Renal pelvis (tissue), 4 donors: ENCODE measurements around the gene OR52W1. TPM values are rescaled to one million over a fixed set of nuclear protein-coding genes. Genes with fewer than 3 reads are reported as not detected.
"Not testable (repeated sequence)": the region's sequence is repeated elsewhere in the genome, so short reads cannot be mapped to it uniquely, and the experiment has no call there.

Experiments
- DNase-seq: peaks from one replicate; pipeline ENCODE4 v3.0.0-alpha.2; 2013
- polyA plus RNA-seq, 3 donors: library from polyadenylated mRNA; unstranded; fragments of 120-200 nt; gene quantifications; one replicate each; pipeline ENCODE4 v1.2.1, GENCODE V29; 2013; ENCODE audit not compliant: insufficient read length in 3 of 3

The OR52W1 gene
- polyA plus RNA-seq, 3 donors: 0.13 to 0.40 (median 0.26) TPM

DNA sequence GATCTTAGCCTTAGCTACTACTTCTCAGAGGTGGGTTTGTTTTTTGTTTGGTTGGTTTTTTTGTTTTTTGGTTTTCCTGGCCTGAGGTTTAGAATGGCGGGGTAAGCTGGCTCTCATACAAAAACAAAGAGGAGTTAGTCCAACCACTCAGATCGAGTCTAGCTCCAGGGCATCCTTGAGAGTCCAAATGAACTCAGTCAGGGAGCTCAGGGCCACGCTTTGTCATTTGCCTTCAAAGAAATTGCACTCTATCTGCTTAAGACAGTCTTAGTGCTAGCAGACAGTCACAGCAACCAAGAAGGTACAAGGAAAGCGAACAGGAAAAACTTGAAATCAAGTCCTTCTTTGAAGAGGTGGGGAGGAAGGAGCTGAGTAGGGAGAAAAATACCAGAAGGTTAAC lies 17.5 kb downstream of the OR52W1 start:
- no peak for DNase-seq

GRCh38 chr11:6217722-6218121 lies 18.7 kb downstream of the OR52W1 start:
- no peak for DNase-seq

- DNase-seq: no peak
Observed at GRCh38 chr11:6219359-6219758, 20.3 kb downstream of the OR52W1 start.

DNA sequence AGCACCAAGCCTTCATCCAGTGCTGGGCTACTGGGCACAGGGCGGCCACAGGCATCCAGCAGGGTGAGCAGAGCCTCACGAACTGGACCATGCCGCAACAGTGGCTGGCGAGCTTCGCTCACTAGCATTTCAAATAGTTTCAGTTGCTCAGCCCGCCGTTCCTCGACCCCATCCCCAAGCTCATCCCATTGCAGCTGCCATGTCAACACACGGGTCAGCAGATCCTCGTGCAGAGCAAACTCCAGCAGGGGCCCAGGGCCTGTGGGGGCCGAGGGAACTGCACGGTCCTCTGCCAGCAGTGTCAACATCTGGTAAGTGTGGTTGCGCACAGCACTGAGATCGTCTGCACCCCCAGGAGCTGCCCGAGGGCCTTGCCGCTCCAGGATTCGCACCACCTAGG lies 24.8 kb downstream of the OR52W1 start:
- no peak for DNase-seq

DNA sequence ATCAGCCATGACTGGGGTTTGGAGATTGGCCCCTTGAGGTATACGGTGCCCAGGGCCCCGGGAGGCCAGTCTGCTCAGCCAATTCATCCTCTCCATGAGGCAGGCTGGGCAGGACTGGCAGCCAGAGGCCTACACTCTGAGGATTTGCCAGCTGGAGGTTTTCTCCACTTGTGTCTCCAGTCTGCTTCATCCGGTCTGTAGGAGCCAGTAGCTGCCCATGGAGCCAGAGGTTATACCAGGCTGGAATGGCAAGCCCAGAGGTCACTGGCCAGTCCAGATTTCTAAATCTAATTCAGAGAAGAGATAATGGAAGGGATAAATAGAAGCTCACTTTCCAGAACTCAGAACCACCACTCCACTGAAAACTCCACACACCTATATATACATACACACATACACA lies 25.4 kb downstream of the OR52W1 start:
- DNase-seq: no peak

DNA sequence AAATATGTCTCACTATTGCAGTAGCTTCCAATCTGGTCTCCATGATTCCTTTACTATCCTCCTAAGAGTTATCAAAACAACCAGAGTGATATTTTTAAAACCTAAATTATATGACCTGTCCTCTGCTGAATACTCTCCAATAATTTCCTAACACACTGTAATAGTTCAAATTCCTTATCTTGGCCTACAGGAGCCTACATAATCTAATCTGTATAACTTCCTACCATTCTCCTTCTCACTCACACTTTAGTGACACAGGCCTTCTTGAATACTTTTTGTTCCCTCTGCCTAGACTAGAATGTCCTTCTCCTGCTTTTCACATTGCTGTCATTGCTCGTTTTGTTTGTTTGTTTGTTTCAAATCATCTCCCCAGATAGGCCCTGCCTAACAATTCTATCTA lies 26.0 kb downstream of the OR52W1 start:
- no peak for DNase-seq

GRCh38 chr11:6225896-6226295 lies 26.9 kb downstream of the OR52W1 start:
- DNase-seq: no peak

- DNase-seq: no peak
Observed at GRCh38 chr11:6228520-6228919, 29.5 kb downstream of the OR52W1 start.

DNA sequence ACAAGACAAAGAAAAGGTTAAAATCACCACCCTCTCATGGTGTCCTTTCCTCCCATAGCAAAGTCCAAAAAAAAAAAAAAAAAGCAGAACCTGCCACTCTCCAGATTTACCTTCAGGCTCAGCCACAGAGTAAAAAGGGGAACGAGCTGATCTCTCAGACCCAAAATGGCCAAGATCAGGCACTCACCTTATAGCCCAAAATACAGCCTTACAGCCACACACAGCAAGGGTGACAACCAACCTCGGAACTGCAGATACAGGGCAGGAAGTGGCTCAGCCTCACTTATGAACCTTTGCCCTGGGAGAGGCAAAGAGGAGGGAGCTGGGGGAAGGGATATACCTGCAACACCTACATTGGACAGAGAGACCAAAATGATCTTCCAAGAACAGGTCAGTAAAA lies 30.9 kb downstream of the OR52W1 start:
- DNase-seq: no peak

GRCh38 chr11:6232899-6233298 lies 33.9 kb downstream of the OR52W1 start:
- no peak for DNase-seq

DNA sequence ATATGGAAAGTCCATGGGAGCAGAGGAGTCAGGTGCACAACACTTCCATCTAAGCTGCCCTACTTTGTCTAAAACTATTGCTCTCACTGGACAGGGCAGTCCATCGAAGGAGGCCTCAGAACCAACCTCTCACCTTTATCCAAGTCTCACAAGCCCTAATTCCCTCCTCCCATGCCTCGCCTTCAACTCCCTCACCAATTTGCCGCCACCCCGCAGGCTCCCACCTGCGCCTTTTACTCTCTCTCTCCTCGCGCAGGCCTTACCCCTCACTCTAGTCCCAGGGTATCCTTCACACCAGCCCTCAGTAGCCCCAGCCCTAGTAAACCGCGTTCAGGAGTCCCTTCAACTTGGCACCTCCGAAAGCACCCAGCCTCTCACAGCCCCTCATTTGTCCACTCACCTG lies 35.0 kb downstream of the OR52W1 start:
- DNase-seq: no peak

DNA sequence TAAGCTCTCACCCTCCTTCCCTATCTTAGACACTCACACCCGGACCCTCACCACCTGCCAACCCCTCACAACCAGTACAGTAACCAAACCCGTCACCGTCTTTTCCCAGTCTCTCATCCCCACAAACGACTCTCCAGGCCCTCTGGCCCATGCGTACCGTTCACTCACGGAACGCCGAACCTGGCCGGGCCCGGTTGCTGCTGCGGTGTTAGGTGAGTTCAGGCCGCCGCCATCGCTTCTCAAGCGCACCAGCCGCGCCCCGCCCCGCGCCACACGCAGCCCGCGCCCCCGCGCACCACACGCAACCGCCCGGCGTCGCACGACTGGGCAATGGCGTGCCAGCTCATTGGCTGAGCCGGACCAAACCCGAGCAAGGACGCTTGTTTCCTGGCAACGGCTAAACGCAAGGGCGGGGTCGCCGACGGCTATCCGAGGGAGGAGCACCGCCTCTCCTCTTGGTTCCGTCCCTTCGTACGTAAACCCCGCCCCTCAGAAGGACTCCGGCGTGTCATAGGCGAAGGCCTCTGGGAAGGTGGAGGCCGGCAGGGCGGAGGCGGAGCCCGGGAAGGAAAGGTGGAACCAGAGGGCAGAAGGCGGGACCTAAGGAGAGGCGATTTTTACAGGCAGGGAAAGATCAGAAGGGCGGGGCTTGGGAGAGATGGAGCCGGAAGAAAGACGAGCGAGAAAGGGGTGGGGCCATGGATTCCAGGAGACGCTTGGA lies 35.5 kb downstream of the OR52W1 start, which contains the start of gene FHIP1B:
Gene FHIP1B, minus strand, starts transcription at position 250 of the 721 bp plus-strand sequence. CDS start 10,120 bp downstream, outside the sequence.
- peak; percentile 99 for DNase-seq

- DNase-seq: no peak
Observed at GRCh38 chr11:6237266-6237665, 38.2 kb downstream of the OR52W1 start.

DNA sequence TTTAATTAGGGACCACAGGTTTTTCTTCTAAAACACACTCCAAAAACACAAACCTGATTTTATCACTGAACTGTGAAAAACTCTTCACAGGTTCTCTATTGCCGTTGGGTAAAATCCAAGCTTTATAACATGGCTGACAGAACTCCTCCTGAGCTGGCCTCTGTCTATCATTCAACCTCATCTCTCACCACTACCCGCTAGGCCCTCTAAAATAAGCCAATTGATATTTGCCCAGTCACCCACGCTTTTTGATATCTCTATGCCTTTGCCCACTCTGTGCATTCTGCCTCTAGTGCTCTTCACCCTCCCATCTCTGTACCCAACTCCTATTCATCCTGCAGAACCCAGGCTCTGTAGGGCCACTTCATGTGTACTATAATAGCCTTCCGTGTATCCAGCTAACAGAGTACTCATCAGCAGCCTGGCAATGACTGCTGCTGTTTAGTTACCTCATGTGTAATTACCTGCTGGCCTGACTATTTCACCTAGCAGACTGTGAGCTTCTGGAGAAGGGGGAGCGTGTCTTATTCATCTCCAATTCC lies 38.8 kb downstream of the OR52W1 start:
- no peak for DNase-seq

DNA sequence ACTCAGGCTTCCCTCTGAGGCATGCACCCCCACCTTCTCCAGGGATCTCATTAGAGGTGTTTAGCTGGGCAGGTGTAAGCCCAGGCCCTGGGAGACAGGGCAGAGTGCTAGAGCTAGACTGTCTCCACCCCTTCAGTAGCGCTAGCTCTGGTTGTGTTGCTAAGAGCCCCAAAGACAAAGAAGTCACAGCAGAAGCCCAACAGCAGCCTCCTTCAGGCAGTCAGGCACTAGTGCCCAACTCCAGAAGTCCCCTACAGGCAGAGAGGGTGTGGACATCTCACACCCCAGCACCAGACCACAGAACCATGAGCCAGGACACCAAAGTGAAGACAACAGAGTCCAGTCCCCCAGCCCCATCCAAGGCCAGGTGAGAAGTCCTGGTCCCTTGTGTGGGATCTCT lies 39.9 kb downstream of the OR52W1 start, which contains the start of gene CNGA4:
Gene CNGA4, plus strand, starts transcription at position 188 of the 400 bp plus-strand sequence. Its CDS starts 118 bp downstream, at position 306.
- DNase-seq: no peak

DNA sequence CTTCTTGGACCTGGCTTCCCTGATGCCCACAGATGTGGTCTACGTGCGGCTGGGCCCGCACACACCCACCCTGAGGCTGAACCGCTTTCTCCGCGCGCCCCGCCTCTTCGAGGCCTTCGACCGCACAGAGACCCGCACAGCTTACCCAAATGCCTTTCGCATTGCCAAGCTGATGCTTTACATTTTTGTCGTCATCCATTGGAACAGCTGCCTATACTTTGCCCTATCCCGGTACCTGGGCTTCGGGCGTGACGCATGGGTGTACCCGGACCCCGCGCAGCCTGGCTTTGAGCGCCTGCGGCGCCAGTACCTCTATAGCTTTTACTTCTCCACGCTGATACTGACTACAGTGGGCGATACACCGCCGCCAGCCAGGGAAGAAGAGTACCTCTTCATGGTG lies 41.1 kb downstream of the OR52W1 start:
- DNase-seq: no peak

GRCh38 chr11:6240781-6241180 lies 41.8 kb downstream of the OR52W1 start:
- no peak for DNase-seq

- no peak for DNase-seq
Observed at GRCh38 chr11:6241316-6241715, 42.3 kb downstream of the OR52W1 start.

GRCh38 chr11:6245536-6245935 lies 46.5 kb downstream of the OR52W1 start:
- no peak for DNase-seq

- DNase-seq: no peak
Observed at GRCh38 chr11:6248248-6248647, 49.2 kb downstream of the OR52W1 start.

DNA sequence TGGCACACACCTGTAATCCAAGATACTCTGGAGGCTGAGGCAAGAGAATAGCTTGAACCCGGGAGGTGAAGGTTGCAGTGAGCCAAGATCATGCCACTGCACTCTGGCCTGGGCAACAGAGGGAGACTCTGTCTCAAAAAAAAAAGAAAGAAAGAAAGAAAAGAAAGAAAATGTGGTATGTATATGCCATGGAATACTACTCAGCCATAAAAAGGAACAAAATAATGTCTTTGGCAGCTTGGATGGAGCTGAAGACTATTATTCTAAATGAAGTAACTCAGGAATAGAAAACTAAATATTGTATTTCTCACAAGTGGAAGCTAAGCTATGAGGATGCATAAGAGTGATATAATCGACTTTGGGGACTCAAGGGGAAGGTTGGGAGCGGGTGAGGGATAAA lies 49.9 kb downstream of the OR52W1 start:
- not testable (repeated sequence) for DNase-seq
